NCI-H2081 (cell line): ENCODE measurements around the gene CYSLTR2.
"Not testable (repeated sequence)": the region's sequence is repeated elsewhere in the genome, so short reads cannot be mapped to it uniquely, and the experiment has no call there.

Experiments
- DNase-seq, 2 experiments: peaks; one replicate each; lab custom pipeline; 2025; lab: John Stamatoyannopoulos, UW

Gene CYSLTR2

GRCh38 chr13:48645845-48646244 lies 7.9 kb upstream of the CYSLTR2 start:
- no peak for DNase-seq

DNA sequence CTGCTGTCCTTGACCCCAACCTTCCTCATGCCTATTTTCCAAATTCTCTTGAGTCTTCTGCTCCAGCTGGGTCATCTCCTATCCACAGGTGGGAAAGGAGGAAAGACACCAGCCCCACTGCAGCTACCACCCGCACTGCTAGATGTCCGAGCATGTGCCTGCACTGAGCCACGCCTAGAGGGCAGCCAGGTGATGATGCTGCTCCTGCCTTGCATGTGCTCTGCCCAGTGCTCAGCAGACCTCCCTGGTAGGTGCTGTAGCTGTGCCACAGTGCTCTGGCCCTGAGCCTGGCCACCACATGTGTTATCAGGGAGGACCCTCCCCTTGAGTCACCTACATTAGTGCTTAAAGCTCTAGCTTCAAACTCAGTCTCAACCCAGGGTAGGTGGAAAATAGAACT lies 6.9 kb upstream of the CYSLTR2 start:
- no peak for DNase-seq

DNA sequence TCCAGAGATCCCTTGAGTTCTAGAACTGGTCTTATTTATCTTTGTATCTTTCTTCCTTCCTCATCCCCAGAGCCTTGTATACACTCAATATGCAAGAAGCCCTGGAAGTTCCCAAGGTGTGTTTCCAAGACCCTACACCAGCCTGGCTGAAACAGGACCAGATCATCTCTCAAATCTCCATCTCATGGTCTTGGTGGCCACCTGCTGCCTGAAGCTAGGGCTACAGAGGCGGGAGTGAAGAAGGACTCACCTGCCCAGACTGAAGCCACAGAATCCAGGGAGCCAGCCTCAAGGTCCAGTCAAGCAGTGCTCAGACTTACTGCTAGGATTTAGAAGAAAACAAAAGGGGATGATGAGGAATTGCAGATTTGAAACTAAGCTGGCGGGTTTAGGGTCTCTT lies 6.1 kb upstream of the CYSLTR2 start:
- DNase-seq, result no peak

- no peak for DNase-seq
These were observed 5.3 kb upstream of the CYSLTR2 start for GRCh38 chr13:48648446-48648845.

DNA sequence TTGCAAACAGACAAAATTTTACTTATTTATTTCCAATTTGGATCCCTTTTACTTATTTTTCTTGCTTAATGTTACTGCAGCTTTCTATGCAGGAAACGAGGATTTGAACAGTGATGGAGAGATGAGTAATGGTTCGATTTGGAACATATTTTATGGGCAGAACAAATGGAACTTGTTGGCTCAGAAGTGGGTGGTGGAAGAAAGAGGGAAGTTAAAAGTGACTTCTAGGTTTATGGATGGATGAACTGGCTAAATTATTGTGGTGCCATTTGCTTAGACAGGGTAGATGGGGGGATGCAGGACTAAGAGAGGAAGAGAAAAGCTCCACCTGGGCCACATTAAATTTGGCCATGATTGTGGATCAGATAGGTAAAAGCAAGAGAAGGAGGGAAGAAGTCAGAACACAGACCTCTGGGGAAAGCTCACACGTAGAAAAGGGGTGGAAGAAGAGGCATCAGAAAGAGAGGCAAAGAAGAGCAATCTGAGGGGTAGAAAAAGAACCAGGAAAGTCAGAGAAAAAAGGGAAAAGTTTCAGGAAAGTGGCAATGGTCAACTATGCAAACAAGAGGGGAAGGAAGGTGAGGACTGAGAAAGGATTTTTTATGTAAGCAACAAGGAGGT lies 768 bp upstream of the CYSLTR2 start:
- no peak for DNase-seq

DNA sequence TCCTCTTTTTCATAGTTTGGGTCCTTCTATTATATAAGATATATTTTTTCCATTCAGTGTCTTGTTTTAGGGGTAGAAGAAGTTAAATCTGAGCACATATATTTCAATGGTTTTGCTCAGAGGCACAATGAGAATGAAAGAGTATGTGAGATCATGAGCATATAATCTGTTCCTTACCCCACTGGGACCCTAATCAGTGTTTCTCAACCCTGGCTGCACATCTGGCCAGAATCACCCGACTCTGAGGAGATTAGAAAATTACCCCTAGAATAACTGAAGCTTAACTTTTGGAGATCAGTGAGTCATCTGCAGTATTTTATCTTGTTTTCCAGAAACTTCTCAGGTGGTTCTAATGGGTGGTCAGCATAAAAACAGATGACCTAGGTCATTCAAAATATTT lies 782 bp downstream of the CYSLTR2 start:
- no peak for DNase-seq

- no peak for DNase-seq
These were observed 1.6 kb downstream of the CYSLTR2 start for GRCh38 chr13:48655291-48655690.

DNA sequence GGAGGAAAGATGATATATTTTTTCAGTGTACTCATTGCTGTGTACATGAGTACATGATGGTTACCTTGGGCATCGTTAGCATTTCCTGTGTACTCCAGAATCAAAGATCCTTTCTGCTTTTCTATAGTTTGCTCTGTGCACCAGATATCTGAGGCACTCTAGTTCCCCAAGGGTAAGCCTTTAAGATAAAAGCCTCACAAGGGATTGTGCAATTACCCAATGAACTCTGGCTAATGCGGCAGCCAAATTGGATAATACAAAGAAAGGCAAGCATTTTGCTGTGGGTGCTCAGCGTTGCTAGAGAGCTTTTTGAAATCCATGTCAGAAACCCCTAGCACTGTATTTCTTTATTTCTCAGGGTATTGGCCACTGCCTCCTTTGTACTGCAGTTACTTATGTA lies 2.9 kb downstream of the CYSLTR2 start:
- DNase-seq, result no peak

GRCh38 chr13:48660361-48661076 lies 6.8 kb downstream of the CYSLTR2 start:
- DNase-seq, result no peak

DNA sequence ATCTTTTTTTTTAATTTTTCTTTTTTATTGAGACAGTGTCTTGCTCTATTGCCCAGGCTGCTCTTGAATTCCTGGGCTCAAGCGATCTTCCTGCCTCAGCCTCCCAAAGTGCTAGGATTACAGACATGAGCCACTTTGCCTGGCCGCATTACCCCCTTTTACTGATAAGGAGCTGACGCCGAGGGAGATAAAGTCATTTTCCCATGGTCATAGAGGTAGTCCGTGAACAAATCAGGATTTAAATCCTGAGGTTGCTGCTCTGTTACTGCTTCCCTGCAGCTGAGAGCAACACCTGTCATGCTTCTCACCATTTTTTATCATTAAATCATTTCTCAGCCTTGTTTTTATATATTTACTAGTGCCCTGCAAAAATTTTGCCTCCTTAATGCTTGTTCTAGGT lies 7.4 kb downstream of the CYSLTR2 start:
- no peak for DNase-seq

DNA sequence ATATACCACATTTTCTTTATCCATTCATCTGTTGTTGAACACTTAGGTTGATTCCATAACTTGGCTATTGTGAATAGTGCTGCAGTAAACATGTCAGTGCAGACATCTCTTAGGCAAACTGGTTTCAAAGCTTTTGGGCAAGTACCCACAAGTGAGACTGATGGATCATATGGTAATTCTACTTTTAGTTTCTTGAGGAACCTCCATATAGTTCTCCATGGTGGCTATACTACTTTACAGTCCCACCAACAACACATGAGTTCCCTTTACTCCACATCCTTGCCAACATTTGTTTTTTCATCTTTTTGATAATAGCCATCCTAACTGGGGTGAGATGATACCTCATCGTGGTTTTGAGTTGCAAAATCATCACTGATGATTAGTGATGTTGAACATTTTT lies 8.5 kb downstream of the CYSLTR2 start:
- DNase-seq, result no peak

GRCh38 chr13:48667136-48667535 lies 13.4 kb downstream of the CYSLTR2 start:
- DNase-seq, result no peak

DNA sequence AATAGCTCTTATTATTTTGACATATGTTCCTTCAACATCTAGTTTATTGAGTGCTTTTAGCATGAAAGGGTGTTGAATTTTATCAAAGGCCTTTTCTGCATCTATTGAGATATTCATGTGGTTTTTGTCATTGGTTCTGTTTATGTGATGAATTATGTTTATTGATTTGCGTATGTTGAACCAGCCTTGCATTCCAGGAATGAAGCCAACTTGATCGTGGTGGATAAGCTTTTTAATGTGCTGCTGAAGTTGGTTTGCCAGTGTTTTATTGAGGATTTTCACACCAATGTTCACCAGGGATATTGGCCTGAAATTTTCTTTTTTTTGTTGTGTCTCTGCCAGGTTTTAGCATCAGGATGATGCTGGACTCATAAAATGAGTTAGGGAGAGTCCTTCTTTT lies 17.7 kb downstream of the CYSLTR2 start:
- DNase-seq, result not testable (repeated sequence)

GRCh38 chr13:48675247-48675646 lies 21.5 kb downstream of the CYSLTR2 start:
- no peak for DNase-seq

DNA sequence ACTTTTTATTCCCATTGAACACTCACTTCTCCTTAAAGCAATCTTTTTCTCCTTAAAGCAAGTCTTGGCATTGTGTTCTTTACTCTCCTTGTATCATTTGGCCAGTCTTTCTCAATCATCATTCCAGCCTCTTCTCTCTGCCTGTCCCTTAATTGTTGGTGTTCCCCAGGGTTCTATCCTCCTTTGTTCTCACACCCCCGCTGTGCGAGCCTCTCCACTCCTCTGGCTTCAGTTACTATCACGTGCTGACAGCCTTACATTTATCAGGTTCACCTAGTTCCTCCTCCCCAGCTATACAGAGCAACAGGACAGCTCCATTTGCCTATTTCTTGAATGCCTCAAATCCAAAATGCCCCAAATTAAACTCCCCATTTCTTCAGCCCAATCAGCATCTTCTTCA lies 24.6 kb downstream of the CYSLTR2 start:
- no peak for DNase-seq

- no peak for DNase-seq
These were observed 26.4 kb downstream of the CYSLTR2 start for GRCh38 chr13:48679941-48680680.

GRCh38 chr13:48680756-48681392 lies 27.1 kb downstream of the CYSLTR2 start:
- no peak for DNase-seq

GRCh38 chr13:48681905-48682304 lies 28.2 kb downstream of the CYSLTR2 start:
- no peak for DNase-seq

DNA sequence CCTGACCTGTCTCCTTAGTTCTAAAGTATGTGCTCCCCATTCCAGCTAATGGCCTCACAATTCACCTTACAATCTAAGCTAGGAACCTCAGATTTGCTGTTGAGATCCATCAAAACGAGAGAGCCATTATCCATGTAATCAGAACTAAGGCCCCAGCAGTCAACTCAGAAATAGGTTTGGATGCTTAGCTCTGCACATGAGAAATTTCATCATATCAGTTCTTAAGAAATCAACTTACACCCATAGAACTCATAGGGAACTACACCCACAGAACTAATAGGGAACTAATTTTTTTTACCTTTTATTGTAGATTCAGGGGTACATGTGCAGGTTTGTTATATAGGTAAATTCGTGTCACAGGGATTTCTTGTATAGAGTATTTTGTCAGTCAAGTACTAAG lies 28.7 kb downstream of the CYSLTR2 start:
- DNase-seq, result no peak

DNA sequence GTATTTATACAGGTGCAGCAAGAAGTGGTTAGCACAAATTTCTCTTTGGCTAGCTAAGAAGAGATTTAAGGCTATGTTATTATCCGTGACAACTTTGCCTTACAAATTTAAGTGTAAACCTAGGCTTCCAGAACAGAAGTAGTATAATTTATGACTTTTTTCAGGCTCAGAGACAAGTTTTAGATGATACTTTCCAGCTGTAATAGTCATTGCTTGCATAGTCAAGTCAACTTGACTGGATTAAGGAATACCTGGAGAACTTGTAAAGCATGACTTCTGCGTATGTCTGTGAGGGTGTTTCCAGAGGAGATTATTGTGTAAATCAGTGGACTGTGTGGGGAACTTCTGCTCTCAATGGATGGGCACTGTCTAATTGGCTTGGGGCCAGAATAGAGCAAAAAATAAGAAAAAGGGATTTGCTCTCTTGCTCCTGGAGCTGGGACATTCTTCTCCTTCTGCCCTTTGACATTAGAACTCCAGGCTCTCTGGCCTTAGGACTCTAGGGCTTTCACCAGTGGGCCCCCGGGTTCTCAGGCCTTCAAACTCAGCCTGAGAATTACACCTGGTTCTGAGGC lies 33.0 kb downstream of the CYSLTR2 start:
- no peak for DNase-seq

GRCh38 chr13:48687249-48687648 lies 33.5 kb downstream of the CYSLTR2 start:
- DNase-seq, result no peak

- no peak for DNase-seq
These were observed 40.3 kb downstream of the CYSLTR2 start for GRCh38 chr13:48693998-48694397.
